GM18502 (cell line): ENCODE measurements around the gene LGALS7.
"Not testable (repeated sequence)": the region's sequence is repeated elsewhere in the genome, so short reads cannot be mapped to it uniquely, and the experiment has no call there.

Source experiments
- ATAC-seq: cut with Tn5 transposase; IDR thresholded peaks from one replicate; pipeline ENCODE4 v1.9.1; 2021; ENCODE audit warnings: mild to moderate bottlenecking; ENCODE audit not compliant: unreplicated experiment, poor library complexity

LGALS7 gene

GRCh38 chr19:38773469-38774177, at the start of gene LGALS7:
LGALS7 (minus strand) TSS chr19:38773517; CDS start chr19:38773492, 25 bp downstream.
- no peak for ATAC-seq

- ATAC-seq = not testable (repeated sequence)
These were observed 48.0 kb upstream of the LGALS7 start for GRCh38 chr19:38821230-38821825.

GRCh38 chr19:38819231-38819920, 46.1 kb upstream of the LGALS7 start:
- ATAC-seq = no peak

GRCh38 chr19:38817081-38817480, 43.8 kb upstream of the LGALS7 start:
- no peak for ATAC-seq

- ATAC-seq = no peak
These were observed 42.9 kb upstream of the LGALS7 start for GRCh38 chr19:38816131-38816750.

- no peak for ATAC-seq
These were observed 42.0 kb upstream of the LGALS7 start for GRCh38 chr19:38815059-38816001.

GRCh38 chr19:38813932-38814331, 40.6 kb upstream of the LGALS7 start:
- ATAC-seq = not testable (repeated sequence)

- ATAC-seq = no peak
These were observed 40.0 kb upstream of the LGALS7 start for GRCh38 chr19:38813323-38813722.

- ATAC-seq = no peak
These were observed 39.6 kb upstream of the LGALS7 start, which contains the start of gene LGALS4 for GRCh38 chr19:38812841-38813320. LGALS4 (minus strand) TSS chr19:38812945; CDS start chr19:38812886, 59 bp downstream.

GRCh38 chr19:38812009-38812840, 38.9 kb upstream of the LGALS7 start:
- no peak for ATAC-seq

GRCh38 chr19:38809592-38810252, 36.4 kb upstream of the LGALS7 start:
- ATAC-seq = no peak

- ATAC-seq = no peak
These were observed 35.4 kb upstream of the LGALS7 start for GRCh38 chr19:38808741-38809140.

GRCh38 chr19:38807374-38808098, 34.2 kb upstream of the LGALS7 start:
- not testable (repeated sequence) for ATAC-seq

- no peak for ATAC-seq
These were observed 33.1 kb upstream of the LGALS7 start for GRCh38 chr19:38806371-38806770.

GRCh38 chr19:38805180-38805579, 31.9 kb upstream of the LGALS7 start:
- no peak for ATAC-seq

- ATAC-seq = no peak
These were observed 30.2 kb upstream of the LGALS7 start for GRCh38 chr19:38803543-38803942.

GRCh38 chr19:38801359-38802095, 28.2 kb upstream of the LGALS7 start:
- no peak for ATAC-seq
